Astrocyte (in vitro differentiated cells and primary cell): ENCODE results near the gene PSMA4. TPM values are rescaled to one million over a fixed set of nuclear protein-coding genes. Genes with fewer than 3 reads are reported as not detected.

Source experiments
- DNase-seq: peaks from one replicate; pipeline ENCODE4 v3.0.0-alpha.2; 2010; ENCODE audit warnings: low read depth
- FAIRE-seq: peaks from 2 replicates; lab custom pipeline; 2011; peaks lifted over from hg19 to GRCh38; lab: Jason Lieb, UNC
- H2AFZ ChIP-seq: 2 replicates; pipeline ENCODE4 v1.6.0; 2012; ENCODE audit warnings: low read depth, low read length, inconsistent platforms
- H3K27ac ChIP-seq: 2 replicates; pipeline ENCODE4 v1.5.1; 2011; ENCODE audit warnings: low read depth, low read length, inconsistent platforms
- H3K27me3 ChIP-seq: 2 replicates; pipeline ENCODE4 v1.6.0; 2011; ENCODE audit warnings: low read length, inconsistent platforms; ENCODE audit not compliant: insufficient read depth
- H3K36me3 ChIP-seq: 2 replicates; pipeline ENCODE4 v1.5.1; 2011; ENCODE audit warnings: low read length, inconsistent platforms; ENCODE audit not compliant: insufficient read depth
- H3K4me1 ChIP-seq: 2 replicates; pipeline ENCODE4 v1.5.1; 2011; ENCODE audit warnings: low read length, inconsistent platforms; ENCODE audit not compliant: insufficient read depth
- H3K4me2 ChIP-seq: 2 replicates; pipeline ENCODE4 v1.6.0; 2012; ENCODE audit warnings: low read length, inconsistent platforms
- H3K4me3 ChIP-seq: 2 replicates; pipeline ENCODE4 v1.5.1; 2011; ENCODE audit warnings: low read depth, mild to moderate bottlenecking, low read length, inconsistent platforms; ENCODE audit not compliant: insufficient read depth
- H3K79me2 ChIP-seq: 2 replicates; pipeline ENCODE4 v1.6.0; 2012; ENCODE audit warnings: mild to moderate bottlenecking, low read length, inconsistent platforms; ENCODE audit not compliant: insufficient read depth
- H3K9ac ChIP-seq: 2 replicates; pipeline ENCODE4 v1.6.0; 2012; ENCODE audit warnings: mild to moderate bottlenecking, low read length, inconsistent platforms
- H3K9me3 ChIP-seq: 2 replicates; pipeline ENCODE4 v1.5.1; 2012; ENCODE audit warnings: low read depth, mild to moderate bottlenecking, low read length, inconsistent platforms; ENCODE audit not compliant: insufficient read depth
- H4K20me1 ChIP-seq: 2 replicates; pipeline ENCODE4 v1.6.0; 2012; ENCODE audit warnings: low read length, inconsistent platforms; ENCODE audit not compliant: insufficient read depth
- H3K27ac Mint-ChIP-seq: one replicate; pipeline ENCODE4 v1.8.0; 2021; ENCODE audit warnings: mild to moderate bottlenecking, mixed read lengths; ENCODE audit not compliant: unreplicated experiment
- H3K27me3 Mint-ChIP-seq: one replicate; pipeline ENCODE4 v1.8.0; 2021; ENCODE audit warnings: low read depth, mixed read lengths; ENCODE audit not compliant: unreplicated experiment
- H3K36me3 Mint-ChIP-seq: one replicate; pipeline ENCODE4 v1.8.0; 2021; ENCODE audit warnings: low read depth, mixed read lengths; ENCODE audit not compliant: unreplicated experiment
- H3K4me1 Mint-ChIP-seq: one replicate; pipeline ENCODE4 v1.8.0; 2021; ENCODE audit warnings: low read depth, mixed read lengths; ENCODE audit not compliant: unreplicated experiment
- H3K4me3 Mint-ChIP-seq: one replicate; pipeline ENCODE4 v1.8.0; 2021; ENCODE audit warnings: mild to moderate bottlenecking, moderate library complexity, mixed read lengths; ENCODE audit not compliant: unreplicated experiment
- H3K9me3 Mint-ChIP-seq: one replicate; pipeline ENCODE4 v1.8.0; 2021; ENCODE audit warnings: mild to moderate bottlenecking, mixed read lengths; ENCODE audit not compliant: unreplicated experiment
- CTCF ChIP-seq: IDR thresholded peaks from 2 replicates; pipeline ENCODE4 v1.5.1; 2011; ENCODE audit warnings: low read depth, mild to moderate bottlenecking, inconsistent platforms, low read length, moderate library complexity; ENCODE audit not compliant: insufficient read depth
- EZH2 ChIP-seq: IDR thresholded peaks from 2 replicates; pipeline ENCODE4 v1.6.1; 2012; ENCODE audit warnings: mild to moderate bottlenecking, low read length, inconsistent platforms; ENCODE audit not compliant: insufficient read depth
- total RNA-seq: library from RNA; stranded (reverse); gene quantifications from 2 replicates; pipeline ENCODE4 v1.2.1, GENCODE V29; 2021

The PSMA4 gene
- total RNA-seq, 1 donor from 2014 or later, result 205 TPM

GRCh38 chr15:78565951-78566774 is 25.9 kb downstream of the PSMA4 start:
- Histone ChIP-seq H3K4me2 (peak overlapping the region; percentile 97), H3K4me3 (peak overlapping the region; percentile 79), H2AFZ (peak overlapping the region; percentile 83), H3K9ac (peak overlapping the region; percentile 57), H4K20me1 (no peaks in the 10 kb centered on the region), H3K27ac (no peak overlapping the region), H3K4me1 (no peaks in the 10 kb centered on the region), H3K27me3 (no peaks in the 10 kb centered on the region), H3K9me3 (no peaks in the 10 kb centered on the region), H3K79me2 (no peaks in the 10 kb centered on the region), H3K36me3 (no peaks in the 10 kb centered on the region)
- FAIRE-seq, result no peak
- TF ChIP-seq EZH2 (no peak), CTCF (peak; percentile 9)
- H3K36me3 Mint-ChIP-seq, result no peaks in the 10 kb centered on the region
- DNase-seq, result peak; percentile 9
- H3K27me3 Mint-ChIP-seq, result peaks cover 16% of the 10 kb centered on the region
- peak overlapping the region; percentile 85 for H3K4me3 Mint-ChIP-seq
- H3K9me3 Mint-ChIP-seq, result no peaks in the 10 kb centered on the region
- H3K27ac Mint-ChIP-seq, result peak overlapping the region; percentile 16
- no peaks in the 10 kb centered on the region for H3K4me1 Mint-ChIP-seq

GRCh38 chr15:78567531-78567930 is 27.3 kb downstream of the PSMA4 start:
- Histone ChIP-seq H3K27me3 (no peaks in the 10 kb centered on the region), H3K4me3 (no peak overlapping the region), H3K4me1 (no peaks in the 10 kb centered on the region), H3K9me3 (no peaks in the 10 kb centered on the region), H3K27ac (no peak overlapping the region), H3K4me2 (no peak overlapping the region), H3K79me2 (no peaks in the 10 kb centered on the region), H3K9ac (no peak overlapping the region), H4K20me1 (no peaks in the 10 kb centered on the region), H3K36me3 (no peaks in the 10 kb centered on the region), H2AFZ (no peak overlapping the region)
- TF ChIP-seq EZH2, result no peak
- TF ChIP-seq CTCF, result no peak
- FAIRE-seq, result no peak
- no peak overlapping the region for H3K27ac Mint-ChIP-seq
- H3K9me3 Mint-ChIP-seq, result no peaks in the 10 kb centered on the region
- H3K36me3 Mint-ChIP-seq, result no peaks in the 10 kb centered on the region
- no peak overlapping the region for H3K4me3 Mint-ChIP-seq
- no peaks in the 10 kb centered on the region for H3K4me1 Mint-ChIP-seq
- DNase-seq, result no peak
- peaks cover 8% of the 10 kb centered on the region for H3K27me3 Mint-ChIP-seq

GRCh38 chr15:78570710-78571109 is 30.5 kb downstream of the PSMA4 start:
- Histone ChIP-seq H3K4me1 (no peaks in the 10 kb centered on the region), H3K9ac (no peak overlapping the region), H3K79me2 (no peaks in the 10 kb centered on the region), H3K4me2 (no peak overlapping the region), H3K36me3 (no peaks in the 10 kb centered on the region), H3K27ac (no peak overlapping the region), H4K20me1 (no peaks in the 10 kb centered on the region), H3K9me3 (no peaks in the 10 kb centered on the region), H3K4me3 (no peak overlapping the region), H2AFZ (no peak overlapping the region), H3K27me3 (no peaks in the 10 kb centered on the region)
- peaks cover 1% of the 10 kb centered on the region for H3K27me3 Mint-ChIP-seq
- no peaks in the 10 kb centered on the region for H3K4me1 Mint-ChIP-seq
- H3K36me3 Mint-ChIP-seq, result no peaks in the 10 kb centered on the region
- TF ChIP-seq EZH2 (no peak), CTCF (no peak)
- no peak for FAIRE-seq
- no peak overlapping the region for H3K4me3 Mint-ChIP-seq
- no peak for DNase-seq
- H3K9me3 Mint-ChIP-seq, result no peaks in the 10 kb centered on the region
- no peak overlapping the region for H3K27ac Mint-ChIP-seq
